Nephron (organoid): ENCODE results near the gene CAMKMT.
A peak's percentile ranks its signal among the peaks of the same experiment; 100 is the strongest.

Experiments
- H3K27ac Mint-ChIP-seq, 3 experiments: 2 replicates each; pipeline ENCODE4 v1.8.0; 2020; ENCODE audit warnings: mixed read lengths in 3 of 3, mild to moderate bottlenecking in 2 of 3, moderate library complexity in 1 of 3
- H3K27me3 Mint-ChIP-seq: 2 replicates; pipeline ENCODE4 v1.8.0; 2021; ENCODE audit warnings: low read depth, mild to moderate bottlenecking, moderate library complexity, mixed read lengths
- H3K36me3 Mint-ChIP-seq: 2 replicates; pipeline ENCODE4 v1.8.0; 2020; ENCODE audit warnings: low read depth, mixed read lengths
- H3K4me1 Mint-ChIP-seq: 2 replicates; pipeline ENCODE4 v1.8.0; 2020; ENCODE audit warnings: mixed read lengths
- H3K4me3 Mint-ChIP-seq, 3 experiments: 2 replicates each; pipeline ENCODE4 v1.8.0; 2020; ENCODE audit warnings: mild to moderate bottlenecking in 3 of 3, mixed read lengths in 3 of 3, moderate library complexity in 2 of 3
- H3K9me3 Mint-ChIP-seq: 2 replicates; pipeline ENCODE4 v1.8.0; 2020; ENCODE audit warnings: mixed read lengths
- CTCF ChIP-seq, 3 experiments: fragments of 200-600 bp; sonication (generic); IDR thresholded peaks; one replicate each; pipeline ENCODE4 v1.5.0; 2021; ENCODE audit warnings: antibody characterized with exemption in 3 of 3; ENCODE audit not compliant: unreplicated experiment in 3 of 3

The CAMKMT gene

DNA sequence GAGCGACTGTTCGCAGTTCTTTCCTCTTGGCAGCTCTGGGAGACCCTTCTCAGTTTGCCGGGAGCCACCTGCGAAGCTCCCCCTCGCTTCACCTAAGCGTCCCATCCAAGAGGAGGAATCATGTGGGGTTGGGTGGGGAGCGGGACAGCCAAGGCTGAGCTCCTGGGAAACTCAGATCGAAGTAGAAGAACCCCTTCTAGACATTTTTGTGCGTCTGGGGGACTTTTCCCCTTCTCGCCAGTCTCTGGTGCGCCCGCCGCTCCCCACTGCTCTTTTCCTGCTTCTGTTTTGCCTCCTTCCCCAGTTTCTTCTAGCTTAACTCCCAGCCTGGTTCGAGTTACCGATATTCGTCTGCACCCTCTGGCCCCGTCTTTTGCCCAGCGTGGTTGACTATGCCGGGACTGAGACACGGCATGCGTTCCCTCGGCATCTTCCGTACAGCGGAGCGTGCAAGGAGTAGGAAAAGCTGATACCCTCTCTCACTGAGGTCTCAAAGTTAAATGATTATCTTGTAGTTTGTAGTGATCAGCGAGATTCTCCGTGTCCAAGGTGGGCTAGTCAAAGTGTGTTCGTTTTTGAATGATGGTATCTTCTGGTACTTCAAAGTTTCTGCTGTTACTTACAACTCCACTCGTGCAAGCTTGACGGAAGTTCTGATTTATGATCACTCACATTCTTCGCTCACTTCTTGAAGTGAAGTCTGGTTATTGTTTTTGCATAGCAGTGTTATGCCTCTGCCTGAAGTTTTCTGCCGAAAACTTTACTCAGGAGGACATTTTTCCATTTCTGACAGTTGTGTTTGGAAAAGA, 664 bp downstream of the CAMKMT start:
- Mint-ChIP-seq H3K27me3 (no peaks in the 10 kb centered on the region), H3K9me3 (no peaks in the 10 kb centered on the region), H3K4me3 (peak overlapping the region; percentile 97 to 99 (median 98)), H3K36me3 (no peaks in the 10 kb centered on the region), H3K4me1 (peaks cover 38% of the 10 kb centered on the region), H3K27ac (peak overlapping the region; percentile 94 to 100 (median 98))
- no peak for TF ChIP-seq CTCF (IDR thresholded peaks at IDR 0.05; ENCODE audit: unreplicated experiment in 3 of 3)

GRCh38 chr2:44364604-44365003, 2.9 kb downstream of the CAMKMT start:
- H3K4me1 Mint-ChIP-seq = peaks cover 21% of the 10 kb centered on the region
- no peak overlapping the region for H3K27ac Mint-ChIP-seq
- no peaks in the 10 kb centered on the region for H3K9me3 Mint-ChIP-seq
- H3K36me3 Mint-ChIP-seq = no peaks in the 10 kb centered on the region
- no peak for TF ChIP-seq CTCF (IDR thresholded peaks at IDR 0.05; ENCODE audit: unreplicated experiment in 3 of 3)
- H3K4me3 Mint-ChIP-seq = peak overlapping the region; percentile 54 to 74 (median 63)
- H3K27me3 Mint-ChIP-seq = no peaks in the 10 kb centered on the region

DNA sequence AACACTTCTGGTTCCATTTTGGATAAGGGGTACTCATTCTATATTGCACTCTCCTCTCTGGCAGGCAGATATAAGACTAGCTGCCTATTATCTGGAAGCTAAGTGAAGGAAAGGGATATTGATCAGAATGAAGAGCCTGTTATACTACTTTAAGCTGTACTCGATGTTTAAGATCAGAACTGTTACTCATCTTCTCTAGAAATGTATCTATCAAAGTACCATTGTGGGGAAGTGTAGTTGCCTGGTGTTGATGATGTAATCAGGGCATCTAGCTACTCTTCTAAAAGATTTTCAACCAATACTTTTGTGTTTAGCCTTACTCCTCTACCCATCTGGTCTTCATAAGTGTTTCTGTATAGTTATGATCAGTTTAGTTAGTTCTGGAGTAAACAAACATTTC, 5.8 kb downstream of the CAMKMT start:
- Mint-ChIP-seq H3K27me3 (no peaks in the 10 kb centered on the region), H3K4me1 (peaks cover 8% of the 10 kb centered on the region), H3K9me3 (no peaks in the 10 kb centered on the region), H3K27ac (no peak overlapping the region), H3K36me3 (no peaks in the 10 kb centered on the region), H3K4me3 (no peak overlapping the region)
- TF ChIP-seq CTCF (IDR thresholded peaks at IDR 0.05; ENCODE audit: unreplicated experiment in 3 of 3) = no peak

GRCh38 chr2:44369392-44369791, 7.6 kb downstream of the CAMKMT start:
- H3K4me3 Mint-ChIP-seq = no peak overlapping the region
- no peaks in the 10 kb centered on the region for H3K9me3 Mint-ChIP-seq
- TF ChIP-seq CTCF (IDR thresholded peaks at IDR 0.05; ENCODE audit: unreplicated experiment in 3 of 3) = no peak
- peaks cover under 1% of the 10 kb centered on the region for H3K4me1 Mint-ChIP-seq
- H3K27me3 Mint-ChIP-seq = no peaks in the 10 kb centered on the region
- no peak overlapping the region for H3K27ac Mint-ChIP-seq
- H3K36me3 Mint-ChIP-seq = no peaks in the 10 kb centered on the region

DNA sequence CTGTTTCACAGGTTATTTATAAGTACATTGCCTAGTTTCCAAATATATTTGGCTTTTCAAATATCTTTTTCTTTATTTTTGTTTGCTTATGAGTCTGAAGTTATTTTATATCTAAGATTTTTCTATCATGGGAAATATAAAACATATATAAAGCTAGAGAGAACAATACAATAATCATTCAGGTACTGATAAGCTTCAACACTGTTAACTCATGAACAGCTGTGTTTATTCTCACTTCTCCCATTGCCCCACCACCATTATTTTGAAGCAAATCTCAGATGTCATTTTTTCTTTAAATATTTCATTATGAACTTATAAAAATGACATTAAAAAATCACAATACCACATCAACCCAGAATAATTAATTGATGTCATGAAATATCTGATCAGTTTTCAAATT, 9.7 kb downstream of the CAMKMT start:
- H3K27ac Mint-ChIP-seq = no peak overlapping the region
- no peaks in the 10 kb centered on the region for H3K9me3 Mint-ChIP-seq
- no peak for TF ChIP-seq CTCF (IDR thresholded peaks at IDR 0.05; ENCODE audit: unreplicated experiment in 3 of 3)

GRCh38 chr2:44372246-44372645, 10.5 kb downstream of the CAMKMT start:
- no peak overlapping the region for H3K27ac Mint-ChIP-seq
- TF ChIP-seq CTCF (IDR thresholded peaks at IDR 0.05; ENCODE audit: unreplicated experiment in 3 of 3) = no peak
- H3K27me3 Mint-ChIP-seq = no peaks in the 10 kb centered on the region
- no peaks in the 10 kb centered on the region for H3K9me3 Mint-ChIP-seq
- no peaks in the 10 kb centered on the region for H3K4me1 Mint-ChIP-seq
- H3K4me3 Mint-ChIP-seq = no peak overlapping the region
- peaks cover 3% of the 10 kb centered on the region for H3K36me3 Mint-ChIP-seq

More for the DNA sequence above, 9.7 kb downstream of the CAMKMT start:
- Mint-ChIP-seq H3K4me1 (no peaks in the 10 kb centered on the region), H3K4me3 (no peak overlapping the region), H3K27me3 (no peaks in the 10 kb centered on the region), H3K36me3 (peaks cover 3% of the 10 kb centered on the region)
